HG03066 (cell line): Measurements from ENCODE around the gene AP2A2.

Experiments
- ATAC-seq: cut with Tn5 transposase; IDR thresholded peaks from one replicate; pipeline ENCODE4 v1.9.1; 2021; ENCODE audit warnings: low read depth; ENCODE audit not compliant: unreplicated experiment

Gene AP2A2

DNA sequence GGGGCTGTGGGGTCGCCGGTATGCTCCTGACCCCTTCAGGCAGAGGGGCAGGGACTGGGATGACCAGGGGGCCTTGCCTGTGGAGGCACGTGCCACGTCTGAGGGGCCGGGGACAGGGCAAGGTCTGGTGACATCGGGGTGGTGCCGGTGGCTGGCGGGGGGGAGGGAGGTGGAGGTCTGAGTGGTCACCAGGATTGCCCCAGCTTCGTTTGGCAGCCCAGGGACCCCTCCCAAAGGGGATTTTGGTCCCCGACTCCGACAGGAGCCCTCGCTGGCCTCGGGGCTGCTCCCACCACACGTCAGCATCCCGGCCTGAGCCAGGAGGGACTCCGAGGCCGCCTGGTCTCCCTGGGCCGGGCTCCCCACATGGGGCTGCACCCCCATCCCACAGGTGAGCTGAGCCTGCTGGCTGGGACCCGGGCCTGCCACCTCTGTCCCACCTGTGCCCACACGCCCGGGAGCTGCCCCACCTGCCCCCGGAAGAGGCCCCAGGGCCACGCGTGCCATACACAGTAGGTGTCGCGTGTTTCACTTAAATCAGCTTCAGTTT lies 111.9 kb downstream of the AP2A2 start:
- no peak for ATAC-seq

DNA sequence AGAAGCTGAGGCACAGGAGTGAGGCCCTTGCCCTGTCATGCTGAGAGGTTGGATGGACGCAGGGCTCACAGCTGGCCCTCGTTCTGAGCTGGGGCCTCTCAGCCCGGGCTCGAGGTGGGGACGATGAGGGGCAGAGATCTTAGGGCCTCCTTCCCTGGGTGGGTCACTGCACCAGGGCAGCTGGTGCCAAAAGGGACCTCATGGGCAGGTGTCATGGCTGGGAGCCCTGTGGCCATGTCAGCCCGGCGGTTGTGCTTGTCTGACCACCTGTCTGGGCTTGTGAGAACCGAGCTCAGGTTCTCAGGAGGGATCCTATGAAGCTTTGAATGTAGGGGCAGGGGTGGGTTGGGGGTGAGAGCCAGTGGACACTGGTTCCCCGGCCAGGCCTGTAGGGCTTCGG lies 112.7 kb downstream of the AP2A2 start:
- no peak for ATAC-seq

- no peak for ATAC-seq
These were observed 113.3 kb downstream of the AP2A2 start for GRCh38 chr11:1038921-1039320.

DNA sequence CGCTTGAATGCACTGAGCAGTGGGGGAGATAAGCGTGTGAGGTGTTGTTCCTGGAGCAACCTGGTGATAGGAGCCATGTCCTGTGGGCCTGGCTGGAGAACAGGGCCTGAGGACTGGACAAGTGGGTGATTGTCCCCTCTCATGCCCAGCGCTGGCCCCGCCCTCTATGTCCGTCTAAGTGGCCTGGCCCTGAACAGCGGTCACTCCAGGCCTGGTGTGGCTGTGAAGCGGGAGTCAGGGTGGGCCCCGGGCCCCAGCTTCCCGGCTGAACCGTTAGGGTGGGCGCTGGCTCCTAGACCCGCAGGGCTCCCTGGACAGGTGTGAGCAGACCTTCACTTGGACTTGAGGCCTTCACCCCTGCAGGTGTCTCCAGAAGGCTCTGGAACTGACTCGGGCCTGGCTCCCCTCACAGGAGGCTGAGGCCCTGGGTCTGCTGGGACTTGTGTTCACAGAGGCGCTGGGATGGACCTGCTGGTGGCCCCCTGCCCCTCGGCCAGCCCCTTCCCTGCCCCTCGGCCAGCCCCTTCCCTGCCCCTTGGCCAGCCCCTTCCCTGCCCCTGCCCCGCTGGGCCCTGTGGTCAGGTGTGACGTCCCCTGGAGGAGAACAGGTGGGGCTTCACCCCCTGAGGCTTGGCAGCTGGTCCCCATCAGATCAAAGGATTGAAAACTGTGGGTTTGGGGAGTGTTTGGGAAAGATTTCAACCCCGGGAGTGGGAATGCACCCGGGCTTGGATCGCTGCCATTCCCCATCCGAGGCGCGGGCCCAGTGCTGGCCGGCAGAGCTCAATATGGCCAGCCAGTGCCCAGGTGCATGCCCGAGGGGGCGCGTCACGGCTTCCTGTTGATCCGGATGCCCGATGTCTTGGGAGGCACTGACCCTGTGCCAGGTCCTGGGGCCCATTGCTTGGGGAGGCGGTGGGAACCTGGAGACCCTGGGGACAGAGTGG lies 114.1 kb downstream of the AP2A2 start:
- no peak for ATAC-seq

DNA sequence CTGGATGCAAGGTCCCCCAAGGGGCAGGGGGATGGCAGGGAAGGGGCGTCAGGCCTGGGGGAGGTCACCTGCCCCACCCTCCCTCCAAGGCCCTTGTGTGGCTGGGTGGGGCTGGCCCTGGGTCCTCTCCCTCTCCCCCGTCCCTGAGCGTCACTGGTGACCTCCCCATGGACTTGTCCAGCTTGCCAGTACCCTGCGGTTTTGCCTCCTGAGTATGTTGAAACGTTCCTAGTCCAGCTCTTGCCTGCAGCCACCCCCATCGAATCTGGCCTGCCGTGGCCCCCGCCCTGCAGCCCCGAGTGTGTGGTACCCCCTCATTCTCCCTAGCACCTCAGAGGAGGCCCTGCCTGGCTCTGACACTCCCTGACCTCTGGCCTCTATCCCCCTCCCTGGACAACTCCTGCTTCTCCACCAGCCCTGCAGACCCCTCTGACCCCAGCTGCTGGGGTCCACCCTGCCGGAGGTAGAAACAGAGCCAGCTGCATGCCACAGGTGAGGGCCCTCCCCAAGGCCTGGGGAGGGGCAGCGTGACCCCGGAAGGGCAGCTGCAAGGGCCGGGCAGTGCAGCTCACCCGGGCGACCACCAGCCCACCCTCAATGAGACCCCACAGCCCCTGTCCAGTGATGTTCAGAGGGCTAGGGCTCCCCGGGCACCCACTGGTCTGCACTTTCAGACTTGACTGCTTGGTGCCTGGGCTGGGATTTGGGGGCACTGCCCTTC lies 114.9 kb downstream of the AP2A2 start:
- no peak for ATAC-seq

DNA sequence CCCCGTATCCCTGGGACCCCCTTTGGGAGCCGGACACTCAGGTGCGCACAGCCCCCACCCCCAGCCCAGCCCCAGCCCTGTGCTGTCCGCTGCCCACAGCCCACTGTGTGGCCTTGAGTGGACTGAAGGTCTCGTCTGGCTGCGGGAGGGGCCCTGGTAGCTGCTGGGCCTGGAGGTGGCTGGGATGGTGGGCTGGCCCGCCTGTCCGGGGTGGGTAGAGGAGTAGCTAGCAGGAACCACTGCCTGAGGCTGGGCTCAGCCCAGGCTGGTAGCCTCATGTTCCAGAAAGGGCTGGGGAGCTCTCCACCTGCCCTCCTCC lies 115.4 kb downstream of the AP2A2 start:
- no peak for ATAC-seq

DNA sequence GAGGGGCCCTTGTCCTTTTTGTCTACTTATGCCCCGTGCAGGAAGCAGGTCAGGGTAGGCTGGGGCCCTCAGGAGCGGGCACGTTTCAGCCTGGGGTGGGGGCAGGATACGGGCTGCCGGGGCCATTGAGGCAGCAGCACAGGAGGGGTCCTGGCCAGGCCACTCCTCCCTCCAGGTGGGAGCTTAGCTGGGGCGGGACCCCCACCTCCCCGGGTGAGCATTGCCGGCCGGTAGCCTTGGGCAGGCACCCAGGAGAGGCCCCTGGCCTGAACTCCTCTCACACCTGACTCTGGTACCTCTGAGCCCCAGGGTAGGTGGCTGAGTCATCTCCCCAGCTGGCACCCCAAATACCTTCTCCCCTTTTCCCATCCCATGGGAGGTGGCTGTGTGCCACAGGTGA lies 115.8 kb downstream of the AP2A2 start:
- no peak for ATAC-seq

DNA sequence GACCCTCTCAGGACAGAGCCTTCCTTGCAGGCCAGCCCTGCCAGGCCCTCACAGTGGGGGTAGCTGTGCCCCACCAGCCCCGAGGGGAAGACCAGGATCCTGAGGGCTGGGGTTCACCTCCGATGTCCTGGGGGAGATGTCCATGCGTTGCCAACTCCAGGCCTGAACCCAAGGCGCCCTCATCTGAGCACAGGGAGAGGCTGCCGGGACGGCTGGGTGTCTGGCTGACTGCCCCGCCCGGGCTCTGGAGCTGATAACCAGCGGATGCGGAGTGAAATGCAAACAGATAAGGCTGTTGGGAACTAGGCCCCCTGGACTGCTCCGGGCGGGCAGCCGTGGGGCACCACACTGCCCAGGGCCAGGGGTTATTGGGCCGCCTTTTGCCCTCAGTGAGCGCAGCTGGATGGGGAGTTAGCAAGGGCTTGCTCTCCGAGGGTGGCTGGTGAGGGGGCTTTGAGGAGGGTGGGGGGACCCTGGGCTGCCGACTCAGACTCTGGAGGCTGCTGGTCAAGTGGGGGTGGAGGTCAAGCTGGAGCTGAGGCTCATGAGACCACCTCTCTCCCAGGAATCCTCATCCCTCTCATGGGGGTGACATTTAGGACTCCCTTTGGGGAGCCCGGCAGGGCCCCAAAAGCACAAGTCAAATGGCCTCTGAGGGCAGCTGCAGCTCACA lies 116.4 kb downstream of the AP2A2 start:
- ATAC-seq, result no peak

DNA sequence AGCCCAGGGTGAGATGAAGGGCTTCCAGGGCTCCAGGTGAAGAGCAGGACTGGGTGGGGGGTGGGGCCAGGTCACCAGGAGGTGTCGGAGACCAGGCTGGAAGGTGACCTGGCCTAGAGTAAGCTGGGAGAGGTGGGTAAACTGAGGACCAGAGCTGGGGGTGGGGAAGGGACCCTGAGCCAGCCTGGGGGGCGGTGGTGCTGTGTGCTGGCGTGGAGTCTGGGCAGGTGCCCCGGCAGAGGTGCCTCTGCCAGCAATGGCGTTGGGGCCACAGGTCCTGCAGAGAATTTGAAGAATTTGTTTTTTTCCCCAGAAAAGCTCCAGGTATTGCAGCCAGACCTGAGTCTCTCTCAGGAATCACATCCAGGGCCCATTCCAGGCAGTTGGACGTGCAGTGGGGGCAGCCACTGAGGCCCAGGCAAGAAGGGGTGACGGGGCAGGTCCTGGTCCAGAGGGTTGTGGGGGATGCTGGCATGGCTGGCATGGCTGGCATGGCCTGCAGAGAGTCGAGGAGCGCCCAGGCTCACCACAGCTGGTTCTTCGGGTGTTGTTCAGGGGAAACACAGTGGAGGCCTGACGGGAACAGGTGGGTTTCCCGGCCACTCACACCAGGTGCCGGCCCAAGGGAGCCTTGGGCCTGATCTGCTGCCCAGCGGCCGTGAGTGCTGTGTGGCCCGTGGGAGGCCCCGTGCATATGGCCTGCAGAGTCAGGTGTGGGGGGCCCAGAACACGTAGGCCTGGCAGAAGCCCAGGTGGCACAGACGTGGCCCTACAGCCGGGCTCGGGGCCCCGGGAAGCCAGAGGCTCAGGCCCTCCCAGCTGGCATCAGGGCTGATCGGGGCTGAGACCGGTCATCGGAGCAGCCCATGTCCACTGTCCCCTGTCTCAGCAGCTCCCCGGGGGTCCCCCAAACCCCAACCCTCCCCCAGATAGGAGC lies 117.2 kb downstream of the AP2A2 start:
- ATAC-seq, result no peak

DNA sequence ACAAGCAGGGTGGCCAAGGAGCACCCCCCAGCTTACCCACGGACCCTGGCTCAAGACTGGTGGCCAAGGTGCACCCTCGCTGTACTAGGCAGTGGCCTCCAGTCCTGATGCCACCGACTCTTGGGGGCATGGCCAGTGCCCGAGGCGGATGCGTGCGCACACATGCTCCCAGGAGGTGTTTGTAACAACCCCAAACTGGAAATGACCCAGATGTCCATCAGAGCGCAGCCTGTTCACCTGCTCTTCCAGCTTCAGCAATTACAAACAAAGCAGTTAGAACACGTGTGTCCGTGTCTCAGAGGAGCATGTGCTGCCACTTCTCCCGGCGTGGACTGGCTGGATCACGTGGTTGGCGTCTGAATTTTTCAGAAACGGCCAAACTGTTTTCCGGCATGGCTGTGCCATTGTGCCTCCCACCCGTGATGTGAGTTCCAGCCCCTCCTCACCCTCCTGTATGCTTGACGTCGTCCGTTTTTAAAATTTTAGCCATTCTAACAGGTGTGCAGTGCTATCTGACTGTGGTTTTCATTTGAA lies 118.0 kb downstream of the AP2A2 start:
- no peak for ATAC-seq

DNA sequence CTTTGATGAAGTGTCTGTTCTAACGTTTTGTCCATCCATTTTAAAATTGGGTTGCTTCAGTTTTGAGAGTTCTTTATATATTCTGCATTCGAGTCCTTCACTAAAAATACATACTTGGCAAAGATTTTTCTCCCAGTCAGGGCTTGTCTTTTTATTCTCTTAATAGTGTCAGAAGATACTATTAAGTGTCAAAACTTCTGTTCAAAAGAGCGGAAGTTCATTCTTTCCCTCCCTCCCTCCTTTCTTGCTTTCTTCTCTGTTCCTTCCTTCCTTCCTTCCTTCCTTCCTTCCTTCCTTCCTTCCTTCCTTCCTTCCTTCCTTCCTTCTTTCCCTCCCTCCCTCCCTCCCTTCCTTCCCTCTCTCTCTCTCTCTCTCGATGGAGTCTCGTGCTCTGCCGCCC lies 118.5 kb downstream of the AP2A2 start:
- ATAC-seq, result no peak

DNA sequence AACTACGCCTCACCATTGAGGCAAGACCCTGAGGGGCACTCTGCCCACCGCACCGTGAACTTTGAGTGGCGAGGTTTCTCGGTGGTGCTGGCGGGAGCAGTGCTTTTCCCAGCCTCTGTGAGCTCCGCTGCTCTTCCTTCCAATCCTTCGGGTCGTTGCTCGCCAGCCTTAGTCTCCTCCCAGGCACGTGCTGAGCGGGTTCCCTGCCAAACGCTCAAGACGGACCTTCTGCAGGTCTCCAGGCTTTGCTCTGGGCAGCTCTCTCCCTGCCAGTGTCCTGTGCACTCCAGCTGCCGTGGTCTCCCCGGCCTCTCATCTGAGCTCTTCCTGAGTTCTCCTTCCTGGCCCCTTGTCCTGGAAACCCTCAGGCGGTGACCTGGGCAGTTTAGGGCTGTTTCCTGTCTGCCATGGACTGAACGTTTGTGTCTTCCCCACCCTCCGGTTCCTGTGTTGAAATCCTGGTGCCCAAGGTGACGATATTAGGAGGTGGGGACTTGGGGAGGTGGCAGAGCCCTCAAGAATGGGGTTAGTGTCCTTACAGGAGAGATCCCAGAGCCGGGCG lies 122.0 kb downstream of the AP2A2 start:
- ATAC-seq, result no peak

GRCh38 chr11:1048375-1049070 lies 122.9 kb downstream of the AP2A2 start:
- ATAC-seq, result no peak

- ATAC-seq, result no peak
These were observed 123.4 kb downstream of the AP2A2 start for GRCh38 chr11:1049071-1049405.

- no peak for ATAC-seq
These were observed 123.8 kb downstream of the AP2A2 start for GRCh38 chr11:1049431-1049891.

DNA sequence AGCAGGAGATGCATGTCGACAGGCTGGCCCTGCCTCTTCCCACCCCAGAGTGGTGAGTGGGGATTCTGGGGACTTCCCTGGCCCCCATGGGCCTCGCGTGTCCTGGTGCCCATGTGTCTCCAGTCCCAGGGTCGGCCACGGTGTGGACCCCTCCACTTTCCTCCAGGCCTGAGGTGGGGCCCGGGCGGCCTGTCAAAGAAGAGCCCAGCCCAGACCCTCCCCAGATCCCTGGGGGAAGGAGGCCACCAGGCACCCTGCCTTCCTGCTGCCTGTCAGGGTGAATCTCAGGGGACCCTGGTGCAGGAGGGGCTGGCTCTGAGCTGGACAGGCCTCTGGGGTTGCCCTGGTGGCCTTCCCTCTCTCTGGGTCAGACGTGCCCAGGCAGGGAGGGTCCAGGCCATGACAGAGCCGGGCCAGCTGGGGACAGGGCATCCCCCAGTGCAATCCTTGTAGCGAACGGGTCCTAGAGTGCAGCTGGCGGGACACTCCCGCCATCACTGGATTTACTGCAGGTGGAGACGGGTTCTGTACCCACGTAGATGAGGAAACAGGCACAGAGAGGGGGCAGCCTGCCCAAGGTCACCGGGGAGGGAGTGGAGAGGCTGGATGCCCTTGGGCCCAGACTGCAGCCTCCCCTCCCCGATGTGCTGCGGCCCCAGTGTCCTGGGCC lies 124.4 kb downstream of the AP2A2 start:
- no peak for ATAC-seq

DNA sequence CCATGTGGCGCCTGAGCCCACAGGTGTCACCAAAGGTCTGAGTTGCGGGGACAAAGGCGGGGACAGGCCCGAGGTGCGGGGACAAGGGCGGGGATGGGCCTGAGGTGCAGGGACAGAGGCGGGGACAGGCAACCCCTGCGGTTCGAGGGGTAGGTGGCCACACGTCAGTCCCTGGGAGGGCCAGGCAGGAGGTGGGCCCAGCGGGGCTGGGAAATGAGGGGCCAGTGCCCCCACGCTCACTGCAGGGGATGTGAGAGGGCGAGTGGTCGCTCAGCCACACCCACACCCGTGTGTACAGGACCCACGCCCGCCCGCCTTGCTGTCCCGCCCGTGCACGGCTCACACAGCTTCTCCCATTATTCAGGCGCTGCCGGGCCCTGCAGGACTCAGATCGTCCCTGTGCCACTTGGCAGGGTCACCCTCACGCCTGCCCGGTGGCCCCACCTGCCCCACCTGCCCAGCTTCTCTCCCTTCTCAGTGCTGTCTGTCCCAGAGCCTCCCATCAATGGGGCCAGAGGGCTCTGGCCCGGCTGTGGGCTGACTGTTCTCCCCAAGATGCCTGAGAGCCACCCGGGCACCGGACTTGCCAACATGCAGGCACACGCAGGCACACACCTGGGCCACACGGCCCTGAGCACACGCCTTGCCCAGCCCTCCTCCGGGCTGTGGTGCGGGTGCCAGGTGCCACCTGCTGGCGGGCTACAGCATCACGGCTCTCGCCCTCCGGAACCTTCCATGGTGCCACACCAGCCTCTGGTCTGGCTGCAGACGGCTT lies 125.1 kb downstream of the AP2A2 start:
- peak; percentile 75 for ATAC-seq
